ENCODE measurements around the gene CROCC2.

The CROCC2 gene

DNA sequence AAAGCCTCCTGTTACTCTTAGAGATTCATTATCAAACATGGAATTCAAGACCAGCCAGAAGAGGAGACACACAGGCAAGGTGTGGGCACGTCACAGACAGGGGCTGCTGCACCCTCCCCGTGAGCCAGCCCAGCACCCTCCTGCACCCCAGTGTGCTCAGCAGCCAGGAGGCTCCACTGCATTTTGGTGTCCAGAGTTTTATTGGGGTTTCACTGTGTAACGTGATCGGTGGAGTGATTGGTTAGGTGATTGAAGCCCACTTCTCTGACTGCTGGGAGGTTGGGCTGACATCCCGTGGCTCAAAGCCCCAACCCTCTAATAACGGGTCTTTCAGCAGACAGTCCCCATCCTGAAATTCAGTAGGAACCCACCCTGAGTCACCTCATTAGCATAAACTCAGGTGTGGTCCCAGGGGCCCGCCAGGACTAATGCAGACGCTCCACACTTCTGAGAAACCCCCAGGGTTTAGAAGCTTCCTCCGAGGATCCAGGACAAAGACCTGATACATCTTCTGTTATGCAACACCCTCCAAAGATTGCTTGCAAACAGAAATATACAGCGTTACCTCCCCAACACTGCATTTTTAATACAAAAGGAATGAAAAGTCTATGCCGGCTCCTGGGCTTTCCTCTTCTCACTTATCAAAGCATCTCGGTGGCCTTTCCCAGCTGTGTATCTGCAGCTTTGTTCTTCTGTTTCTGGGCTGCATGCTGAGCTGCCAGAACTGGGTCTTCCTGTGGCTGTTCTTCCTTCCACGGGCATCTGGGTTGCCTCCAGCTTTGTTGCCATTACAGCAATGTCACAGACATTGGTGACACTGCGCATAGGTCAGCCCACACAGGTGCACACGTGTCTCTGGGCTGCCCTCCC lies 48.5 kb downstream of the CROCC2 start:
- no peak for DNase-seq (ENCODE audit: low read depth in 1 of 2, low spot score in 1 of 2)

DNA sequence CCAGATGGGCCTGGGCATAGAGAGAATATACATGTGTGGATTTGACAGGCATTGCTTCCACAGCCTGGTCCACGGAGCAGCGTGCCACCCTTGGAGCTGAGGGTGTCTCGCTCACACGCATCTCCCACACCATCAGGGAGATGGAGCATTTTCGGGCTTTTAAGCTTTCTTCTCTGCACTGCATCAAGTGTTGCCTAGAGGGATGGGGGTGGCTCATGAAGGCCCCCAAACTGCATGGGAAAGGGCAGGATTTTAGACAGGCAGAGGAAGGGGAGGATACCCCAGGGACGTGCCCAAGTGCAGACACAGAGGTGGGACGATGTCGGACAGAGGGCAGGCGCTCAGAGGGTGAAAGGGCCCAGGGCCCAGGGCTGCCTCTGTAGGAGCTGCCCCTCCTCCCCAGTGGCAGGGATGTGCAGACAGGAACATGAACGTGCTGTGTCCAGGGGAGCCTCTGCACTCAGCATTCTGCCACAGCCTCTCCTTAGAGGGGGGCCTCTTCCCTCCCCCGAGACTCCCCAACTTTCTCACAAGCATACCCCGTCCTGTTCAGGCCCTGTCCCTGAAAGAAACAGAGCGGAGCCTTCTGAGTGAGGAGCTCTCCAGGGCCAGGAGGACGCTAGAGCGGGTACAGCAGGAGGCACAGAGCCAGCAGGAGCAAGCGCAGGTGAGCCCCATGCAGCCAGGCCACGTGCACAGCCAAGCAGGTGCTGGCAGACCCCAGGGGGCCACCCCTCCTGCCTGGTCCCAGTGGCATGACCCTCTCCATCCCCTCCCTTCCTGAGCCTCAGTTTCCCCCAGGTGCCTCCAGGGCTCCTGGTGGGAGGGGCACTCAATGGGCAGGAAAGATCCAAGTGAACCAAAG lies 49.4 kb downstream of the CROCC2 start:
- no peak for DNase-seq (ENCODE audit: low read depth in 1 of 2, low spot score in 1 of 2)

DNA sequence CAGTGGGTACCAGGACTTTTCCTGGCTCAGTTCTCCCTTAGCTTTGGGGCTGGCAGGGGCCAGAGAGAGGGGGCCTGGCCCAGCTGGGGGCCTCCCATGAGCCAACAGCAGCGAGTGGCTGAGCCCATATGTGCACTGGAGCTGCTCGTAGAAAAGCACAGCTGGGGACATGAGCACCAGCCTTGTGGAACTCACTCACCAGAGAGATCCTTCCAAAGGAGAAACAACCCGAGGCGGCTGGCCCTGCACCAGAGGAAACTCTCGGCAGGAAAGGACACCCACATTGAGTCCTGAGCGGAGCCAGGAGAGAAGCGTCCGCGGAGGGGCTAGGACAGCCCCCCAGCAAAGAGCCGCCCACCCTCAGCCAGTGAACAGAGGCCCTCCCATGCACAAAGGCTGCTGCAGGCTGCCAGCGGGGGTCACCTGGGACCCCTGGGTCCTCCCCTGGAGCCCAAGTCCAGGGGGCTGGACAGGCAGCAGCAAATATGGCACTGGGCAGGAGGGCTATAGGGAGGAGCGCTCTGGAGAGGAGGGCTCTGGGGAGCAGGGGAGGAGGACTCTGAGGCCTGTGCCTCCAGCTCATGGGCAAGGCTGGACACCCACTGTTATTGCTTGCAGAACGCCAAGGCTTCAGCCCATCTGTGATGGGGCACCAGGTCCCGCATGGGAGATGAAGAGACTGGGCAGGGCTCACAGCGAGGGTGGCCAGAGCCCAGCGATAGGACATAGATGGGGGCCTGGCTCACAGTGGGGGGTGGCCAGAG lies 50.2 kb downstream of the CROCC2 start:
- no peak for DNase-seq (ENCODE audit: low read depth in 1 of 2, low spot score in 1 of 2)

- no peak for DNase-seq (ENCODE audit: low read depth in 1 of 2, low spot score in 1 of 2)
Measured at GRCh38 chr2:240956935-240957655, 51.0 kb downstream of the CROCC2 start.

GRCh38 chr2:240957656-240958365 lies 51.7 kb downstream of the CROCC2 start:
- no peak for DNase-seq (ENCODE audit: low read depth in 1 of 2, low spot score in 1 of 2)

- DNase-seq (ENCODE audit: low read depth in 1 of 2, low spot score in 1 of 2), result no peak
Measured at GRCh38 chr2:240958366-240959213, 52.5 kb downstream of the CROCC2 start.

DNA sequence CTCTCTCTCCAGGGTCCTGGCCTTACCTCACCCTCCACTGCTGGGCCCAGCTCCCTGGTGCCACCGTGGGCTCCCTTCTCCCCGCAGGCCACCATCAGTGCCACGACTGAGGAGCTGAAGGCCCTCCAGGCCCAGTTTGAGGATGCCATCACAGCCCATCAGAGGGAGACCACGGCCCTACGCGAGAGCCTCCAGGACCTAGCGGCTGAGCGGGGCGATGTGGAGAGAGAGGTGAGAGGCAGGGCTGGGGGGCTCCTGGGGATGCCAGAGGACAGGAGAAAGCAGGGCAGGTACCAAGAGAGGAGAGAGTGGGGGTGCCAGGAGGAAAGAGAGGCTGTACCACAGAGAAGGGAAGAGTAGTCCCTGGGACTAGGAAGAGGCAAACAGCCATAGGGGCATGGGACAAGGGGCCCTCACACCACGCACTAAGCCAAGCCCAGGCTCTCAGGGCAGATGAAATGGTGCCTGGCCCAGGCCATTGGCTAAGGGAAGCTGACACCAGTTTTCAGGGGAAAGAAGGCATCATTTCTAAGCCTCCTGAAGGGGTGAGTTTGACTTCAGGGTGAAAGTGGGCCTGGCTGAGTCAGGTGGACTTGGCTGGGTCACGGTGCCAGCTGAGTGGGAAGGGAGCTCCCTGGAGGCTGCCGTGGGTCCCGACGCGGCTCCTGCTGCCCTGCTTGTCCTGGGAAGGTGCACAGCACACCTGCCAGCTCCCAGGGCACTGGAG lies 53.2 kb downstream of the CROCC2 start:
- DNase-seq (ENCODE audit: low read depth in 1 of 2, low spot score in 1 of 2), result no peak

- DNase-seq (ENCODE audit: low read depth in 1 of 2, low spot score in 1 of 2), result no peak
Measured at GRCh38 chr2:240959941-240960308, 53.8 kb downstream of the CROCC2 start.

GRCh38 chr2:240960309-240960970 lies 54.3 kb downstream of the CROCC2 start:
- DNase-seq (ENCODE audit: low read depth in 1 of 2, low spot score in 1 of 2), result no peak

GRCh38 chr2:240960971-240961876 lies 55.1 kb downstream of the CROCC2 start:
- no peak for DNase-seq (ENCODE audit: low read depth in 1 of 2, low spot score in 1 of 2)

- no peak for DNase-seq (ENCODE audit: low read depth in 1 of 2, low spot score in 1 of 2)
Measured at GRCh38 chr2:240961910-240962299, 55.8 kb downstream of the CROCC2 start.

DNA sequence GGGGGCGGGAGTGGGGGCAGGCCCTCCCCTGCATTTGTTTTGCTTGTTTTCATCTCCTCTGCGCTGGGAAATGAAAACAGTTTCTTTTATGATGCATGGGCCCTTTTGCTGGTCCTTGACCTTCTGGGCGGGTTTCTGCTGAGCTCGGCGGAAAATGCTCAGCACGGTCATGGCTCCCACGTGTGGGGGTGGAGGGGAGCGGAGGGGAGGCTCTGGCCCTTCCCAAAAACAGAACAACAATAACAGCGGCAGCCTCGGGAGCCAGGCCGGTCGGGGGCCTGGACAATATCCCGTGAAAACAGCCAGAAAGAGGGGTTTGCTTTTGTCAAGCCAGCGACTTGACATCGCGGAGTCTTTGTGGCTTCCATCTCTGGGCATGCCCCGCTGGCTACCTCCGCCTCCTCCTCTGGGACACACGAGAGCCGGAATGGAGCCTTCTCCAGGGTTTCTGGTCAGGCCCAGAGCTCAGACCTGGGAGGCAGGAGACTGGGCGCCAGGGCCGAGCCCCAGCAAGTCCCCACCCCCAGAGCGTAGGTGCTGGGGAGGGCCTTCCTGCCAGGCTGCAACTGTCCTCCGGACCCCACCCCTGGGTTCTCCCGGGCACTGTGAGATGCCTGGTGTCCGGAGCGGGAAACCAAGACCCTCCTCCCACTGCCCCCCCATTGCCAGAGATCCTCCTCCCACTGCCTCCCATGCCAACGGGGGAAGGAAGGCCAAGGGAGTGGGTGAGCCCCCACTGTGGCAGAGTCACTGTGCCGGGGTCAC lies 56.3 kb downstream of the CROCC2 start:
- no peak for DNase-seq (ENCODE audit: low read depth in 1 of 2, low spot score in 1 of 2)

DNA sequence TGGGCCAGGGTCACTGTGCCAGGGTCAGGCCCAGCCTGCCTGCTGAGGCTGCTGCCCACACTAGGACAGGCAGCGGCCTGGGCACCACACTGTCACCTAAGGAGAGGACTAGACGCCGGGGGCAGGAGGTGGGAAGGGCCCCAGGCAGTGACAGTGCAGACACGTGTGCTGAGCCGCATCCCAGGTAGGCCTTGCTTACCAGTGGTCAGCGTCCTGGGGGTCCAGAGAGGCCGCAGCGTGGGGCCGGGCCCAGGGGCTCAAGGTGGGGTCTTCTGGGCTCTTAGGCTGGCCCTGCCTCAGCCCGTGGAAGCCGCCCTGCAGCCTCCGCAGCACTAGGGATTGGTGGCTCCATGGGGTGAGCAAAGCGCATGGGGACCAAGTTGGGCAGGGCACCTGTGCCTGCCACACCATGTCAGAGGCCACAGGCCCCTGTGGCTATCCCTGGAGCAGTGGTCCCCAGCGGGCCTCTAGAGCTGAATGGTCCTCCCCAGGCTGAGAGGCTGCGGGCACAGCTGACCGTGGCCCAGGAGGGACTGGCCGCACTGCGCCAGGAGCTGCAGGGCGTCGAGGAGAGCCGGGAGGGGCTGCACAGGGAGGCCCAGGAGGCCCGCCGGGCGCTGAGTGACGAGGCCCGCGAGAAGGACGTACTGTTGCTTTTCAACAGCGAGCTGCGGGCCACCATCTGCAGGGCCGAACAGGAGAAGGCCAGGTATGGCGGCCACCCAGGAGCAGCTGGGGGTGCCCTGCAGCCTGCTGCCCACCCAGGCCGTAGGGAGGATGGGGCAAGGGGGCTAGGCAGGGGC lies 57.1 kb downstream of the CROCC2 start:
- no peak for DNase-seq (ENCODE audit: low read depth in 1 of 2, low spot score in 1 of 2)

DNA sequence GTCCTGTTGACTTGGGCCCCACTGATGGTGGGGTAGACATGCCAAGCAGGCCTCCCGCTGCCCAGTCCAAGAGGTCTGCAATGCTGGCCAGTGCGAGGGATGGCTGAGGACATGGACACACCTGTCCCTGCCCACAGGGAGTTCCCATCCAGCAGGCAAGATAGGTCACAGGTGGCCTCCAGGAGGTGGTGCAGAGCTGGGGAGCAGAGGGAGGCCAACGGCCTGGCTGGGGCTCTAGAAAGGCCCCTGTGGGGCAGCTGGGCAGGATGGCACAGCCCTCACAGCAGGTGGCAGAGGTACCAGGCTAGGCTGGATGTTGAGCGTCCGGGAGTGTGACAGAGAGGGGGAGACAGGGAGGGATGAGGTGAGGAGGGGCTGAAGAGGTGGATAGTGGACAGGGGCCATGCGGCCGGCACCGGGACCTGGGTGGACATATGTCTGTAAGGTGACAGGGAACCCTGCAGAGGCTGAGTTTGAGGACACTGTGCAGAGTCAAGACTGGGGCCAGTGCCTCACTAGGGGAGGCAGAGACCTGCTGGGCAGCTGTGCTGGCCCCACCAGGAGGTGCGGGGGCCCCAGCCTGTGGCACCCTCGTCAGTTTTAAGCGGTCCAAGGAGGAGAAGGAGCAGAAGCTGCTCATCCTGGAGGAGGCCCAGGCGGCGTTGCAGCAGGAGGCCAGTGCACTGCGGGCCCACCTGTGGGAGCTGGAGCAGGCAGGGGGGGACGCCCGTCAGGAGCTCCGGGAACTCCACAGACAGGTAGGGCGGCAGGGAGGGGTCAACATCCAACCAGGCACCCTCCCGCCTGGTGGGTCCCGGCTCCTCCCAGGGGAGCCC lies 58.0 kb downstream of the CROCC2 start:
- DNase-seq (ENCODE audit: low read depth in 1 of 2, low spot score in 1 of 2), result no peak
